ENCODE data around the gene FOXK1. TPM values are rescaled to one million over a fixed set of nuclear protein-coding genes. Genes with fewer than 3 reads are reported as not detected.
"Not testable (repeated sequence)": the region's sequence is repeated elsewhere in the genome, so short reads cannot be mapped to it uniquely, and the experiment has no call there.

FOXK1 gene
- total RNA-seq, 1 donor from 2014 or later, result 41.7 TPM

GRCh38 chr7:4791101-4791737 is 109.1 kb downstream of the FOXK1 start:
- H3K9me3 Mint-ChIP-seq (ENCODE audit: unreplicated experiment), result peaks cover 7% of the 10 kb centered on the region
- no peak for TF ChIP-seq CTCF (IDR thresholded peaks at IDR 0.05; ENCODE audit: partially characterized antibody, unreplicated experiment)
- peaks cover 4% of the 10 kb centered on the region for H3K27me3 Mint-ChIP-seq (ENCODE audit: unreplicated experiment)
- peaks cover 4% of the 10 kb centered on the region for H3K4me1 Mint-ChIP-seq (ENCODE audit: low read depth, unreplicated experiment)
- H3K27ac Mint-ChIP-seq (ENCODE audit: unreplicated experiment), result no peak overlapping the region
- peaks cover 4% of the 10 kb centered on the region for H3K36me3 Mint-ChIP-seq (ENCODE audit: unreplicated experiment)
- H3K4me3 Mint-ChIP-seq (ENCODE audit: unreplicated experiment), result peak overlapping the region; percentile 14
- DNase-seq, result peak; percentile 17

- no peak overlapping the region for H3K27ac Mint-ChIP-seq (ENCODE audit: unreplicated experiment)
- TF ChIP-seq CTCF (IDR thresholded peaks at IDR 0.05; ENCODE audit: partially characterized antibody, unreplicated experiment), result peak; percentile 99
- peaks cover 4% of the 10 kb centered on the region for H3K27me3 Mint-ChIP-seq (ENCODE audit: unreplicated experiment)
- peak; percentile 92 for DNase-seq
- peaks cover 4% of the 10 kb centered on the region for H3K4me1 Mint-ChIP-seq (ENCODE audit: low read depth, unreplicated experiment)
- peak overlapping the region; percentile 14 for H3K4me3 Mint-ChIP-seq (ENCODE audit: unreplicated experiment)
- H3K36me3 Mint-ChIP-seq (ENCODE audit: unreplicated experiment), result peaks cover 4% of the 10 kb centered on the region
- peaks cover 7% of the 10 kb centered on the region for H3K9me3 Mint-ChIP-seq (ENCODE audit: unreplicated experiment)
Observed at GRCh38 chr7:4791738-4792536, 109.8 kb downstream of the FOXK1 start.

DNA sequence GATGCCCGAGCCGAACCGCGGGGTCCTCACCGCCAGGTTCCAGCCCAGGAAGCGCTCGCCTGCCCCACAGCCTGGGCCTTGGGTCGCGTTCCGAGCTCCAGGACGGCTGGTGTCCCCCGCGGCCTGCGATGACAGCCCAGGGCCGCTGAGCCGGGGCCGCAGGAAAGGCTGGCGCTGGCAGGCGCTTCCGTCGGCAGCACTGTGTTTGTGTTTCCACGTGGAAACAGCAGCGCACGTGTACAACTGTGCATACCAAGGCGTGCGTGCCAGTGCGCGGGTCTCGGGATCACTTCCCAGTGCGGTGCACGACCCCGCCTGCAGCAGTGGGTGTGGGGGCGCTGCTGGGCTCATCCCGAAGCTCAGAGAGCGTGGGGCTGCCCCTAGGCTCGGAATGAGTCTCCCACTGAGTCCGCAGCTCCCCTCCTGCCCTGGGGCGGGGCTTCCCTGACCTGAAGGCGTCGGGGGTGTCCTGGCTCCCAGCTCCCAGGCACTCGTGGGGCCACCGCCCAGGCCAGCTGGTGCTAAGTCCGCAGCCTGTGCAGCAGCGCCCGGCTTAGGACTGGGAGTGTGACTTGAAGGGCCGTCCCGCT is 110.5 kb downstream of the FOXK1 start:
- Mint-ChIP-seq H3K36me3 (ENCODE audit: unreplicated experiment) (peaks cover 4% of the 10 kb centered on the region), H3K4me1 (ENCODE audit: low read depth, unreplicated experiment) (peaks cover 4% of the 10 kb centered on the region), H3K27ac (ENCODE audit: unreplicated experiment) (no peak overlapping the region), H3K4me3 (ENCODE audit: unreplicated experiment) (no peak overlapping the region), H3K27me3 (ENCODE audit: unreplicated experiment) (peaks cover 4% of the 10 kb centered on the region), H3K9me3 (ENCODE audit: unreplicated experiment) (peaks cover 7% of the 10 kb centered on the region)
- no peak for TF ChIP-seq CTCF (IDR thresholded peaks at IDR 0.05; ENCODE audit: partially characterized antibody, unreplicated experiment)
- DNase-seq, result peak; percentile 59

DNA sequence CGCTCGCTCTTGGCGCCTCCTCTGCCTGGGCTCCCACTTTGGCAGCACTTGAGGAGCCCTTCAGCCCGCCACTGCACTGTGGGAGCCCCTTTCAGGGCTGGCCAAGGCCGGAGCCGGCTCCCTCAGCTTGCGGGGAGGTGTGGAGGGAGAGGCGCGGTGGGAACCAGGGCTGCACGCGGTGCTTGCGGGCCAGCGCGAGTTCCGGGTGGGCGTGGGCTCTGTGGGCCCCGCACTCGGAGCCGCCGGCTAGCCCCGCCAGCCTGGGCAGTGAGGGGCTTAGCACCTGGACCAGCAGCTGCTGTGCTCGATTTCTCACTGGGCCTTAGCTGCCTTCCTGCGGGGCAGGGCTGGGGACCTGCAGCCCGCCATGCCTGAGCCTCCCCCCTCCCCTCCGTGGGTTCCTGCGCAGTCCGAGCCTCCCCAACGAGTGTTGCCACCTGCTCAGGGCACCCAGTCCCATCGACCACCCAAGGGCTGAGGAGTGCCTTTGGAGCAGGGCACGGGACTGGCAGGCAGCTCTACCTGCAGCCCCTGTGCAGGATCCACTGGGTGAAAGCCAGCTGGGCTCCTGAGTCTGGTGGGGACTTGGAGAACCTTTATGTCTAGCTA is 111.4 kb downstream of the FOXK1 start:
- not testable (repeated sequence) for H3K36me3 Mint-ChIP-seq (ENCODE audit: unreplicated experiment); H3K27me3 Mint-ChIP-seq (ENCODE audit: unreplicated experiment); H3K4me1 Mint-ChIP-seq (ENCODE audit: low read depth, unreplicated experiment); DNase-seq; H3K27ac Mint-ChIP-seq (ENCODE audit: unreplicated experiment); H3K4me3 Mint-ChIP-seq (ENCODE audit: unreplicated experiment); H3K9me3 Mint-ChIP-seq (ENCODE audit: unreplicated experiment)

- not testable (repeated sequence) for DNase-seq; H3K27ac Mint-ChIP-seq (ENCODE audit: unreplicated experiment); H3K9me3 Mint-ChIP-seq (ENCODE audit: unreplicated experiment); H3K4me1 Mint-ChIP-seq (ENCODE audit: low read depth, unreplicated experiment); H3K27me3 Mint-ChIP-seq (ENCODE audit: unreplicated experiment); H3K36me3 Mint-ChIP-seq (ENCODE audit: unreplicated experiment)
- peak overlapping the region; percentile 28 for H3K4me3 Mint-ChIP-seq (ENCODE audit: unreplicated experiment)
Observed at GRCh38 chr7:4794171-4794570, 112.1 kb downstream of the FOXK1 start.

Data from glutamatergic neuron (in vitro differentiated cells).